Measurements from ENCODE around the gene LCNL1.

LCNL1 gene

GRCh38 chr9:137021979-137022661, 39.3 kb downstream of the LCNL1 start:
- in situ Hi-C loops (cut with HindIII; ENCODE audit: low sequenced_read_pairs) = no loop called here

GRCh38 chr9:137022662-137023008, 39.8 kb downstream of the LCNL1 start:
- in situ Hi-C loops (cut with HindIII; ENCODE audit: low sequenced_read_pairs) = no loop called here

- in situ Hi-C loops (cut with HindIII; ENCODE audit: low sequenced_read_pairs) = no loop called here
Measured at GRCh38 chr9:137023157-137023556, 40.4 kb downstream of the LCNL1 start.

GRCh38 chr9:137023583-137023991, 40.8 kb downstream of the LCNL1 start:
- in situ Hi-C loops (cut with HindIII; ENCODE audit: low sequenced_read_pairs) = no loop called here

GRCh38 chr9:137025517-137025966, 42.7 kb downstream of the LCNL1 start:
- in situ Hi-C loops (cut with HindIII; ENCODE audit: low sequenced_read_pairs) = loop anchor here (25.0 kb wide), 1 partner anchor 213 kb away; the partner anchor contains the start of gene RABL6

GRCh38 chr9:137026384-137026783, 43.6 kb downstream of the LCNL1 start:
- in situ Hi-C loops (cut with HindIII; ENCODE audit: low sequenced_read_pairs) = loop anchor here (25.0 kb wide), 1 partner anchor 214 kb away; the partner anchor contains the start of gene RABL6

GRCh38 chr9:137026828-137027227, 44.0 kb downstream of the LCNL1 start:
- in situ Hi-C loops (cut with HindIII; ENCODE audit: low sequenced_read_pairs) = loop anchor here (25.0 kb wide), 1 partner anchor 215 kb away; the partner anchor contains the start of gene RABL6

- in situ Hi-C loops (cut with HindIII; ENCODE audit: low sequenced_read_pairs) = loop anchor here (25.0 kb wide), 1 partner anchor 215 kb away; the partner anchor contains the start of gene RABL6
Measured at GRCh38 chr9:137027369-137028262, 44.8 kb downstream of the LCNL1 start, which contains the start of gene ABCA2. Gene ABCA2, minus strand, starts transcription at chr9:137028237. Its CDS starts 97 bp downstream, at chr9:137028140.

- in situ Hi-C loops (cut with HindIII; ENCODE audit: low sequenced_read_pairs) = loop anchor here (25.0 kb wide), 1 partner anchor 216 kb away; the partner anchor contains the start of gene RABL6
Measured at GRCh38 chr9:137028263-137029057, 45.7 kb downstream of the LCNL1 start.

GRCh38 chr9:137029058-137029936, 46.5 kb downstream of the LCNL1 start:
- in situ Hi-C loops (cut with HindIII; ENCODE audit: low sequenced_read_pairs) = loop anchor here (25.0 kb wide), 1 partner anchor 217 kb away; the partner anchor contains the start of gene RABL6

- in situ Hi-C loops (cut with HindIII; ENCODE audit: low sequenced_read_pairs) = loop anchor here (25.0 kb wide), 1 partner anchor 218 kb away; the partner anchor contains the start of gene RABL6
Measured at GRCh38 chr9:137030006-137030405, 47.2 kb downstream of the LCNL1 start.

GRCh38 chr9:137030538-137031527, 48.0 kb downstream of the LCNL1 start:
- in situ Hi-C loops (cut with HindIII; ENCODE audit: low sequenced_read_pairs) = loop anchor here (25.0 kb wide), 1 partner anchor 219 kb away; the partner anchor contains the start of gene RABL6

- in situ Hi-C loops (cut with HindIII; ENCODE audit: low sequenced_read_pairs) = loop anchor here (25.0 kb wide), 1 partner anchor 220 kb away; the partner anchor contains the start of gene RABL6
Measured at GRCh38 chr9:137031904-137032640, 49.3 kb downstream of the LCNL1 start, which contains the start of gene FUT7. Gene FUT7, minus strand, starts transcription at chr9:137032088. Its CDS starts 97 bp downstream, at chr9:137031991.

GRCh38 chr9:137032858-137033257, 50.1 kb downstream of the LCNL1 start:
- in situ Hi-C loops (cut with HindIII; ENCODE audit: low sequenced_read_pairs) = loop anchor here (25.0 kb wide), 1 partner anchor 221 kb away; the partner anchor contains the start of gene RABL6

- in situ Hi-C loops (cut with HindIII; ENCODE audit: low sequenced_read_pairs) = loop anchor here (25.0 kb wide), 1 partner anchor 221 kb away; the partner anchor contains the start of gene RABL6
Measured at GRCh38 chr9:137033481-137033880, 50.7 kb downstream of the LCNL1 start.

GRCh38 chr9:137034039-137034708, 51.4 kb downstream of the LCNL1 start:
- in situ Hi-C loops (cut with HindIII; ENCODE audit: low sequenced_read_pairs) = loop anchor here (25.0 kb wide), 1 partner anchor 222 kb away; the partner anchor contains the start of gene RABL6
